SH-SY5Y (cell line): Measurements from ENCODE around the gene DUSP28.

Source experiments
- GATA2 ChIP-seq: IDR thresholded peaks from 2 replicates; pipeline ENCODE4 v1.6.1; 2011; ENCODE audit warnings: mild to moderate bottlenecking, low read depth, low read length
- GATA3 ChIP-seq: IDR thresholded peaks from 2 replicates; pipeline ENCODE4 v1.6.1; 2011; ENCODE audit warnings: low read depth, mild to moderate bottlenecking, low read length, moderate library complexity

DNA sequence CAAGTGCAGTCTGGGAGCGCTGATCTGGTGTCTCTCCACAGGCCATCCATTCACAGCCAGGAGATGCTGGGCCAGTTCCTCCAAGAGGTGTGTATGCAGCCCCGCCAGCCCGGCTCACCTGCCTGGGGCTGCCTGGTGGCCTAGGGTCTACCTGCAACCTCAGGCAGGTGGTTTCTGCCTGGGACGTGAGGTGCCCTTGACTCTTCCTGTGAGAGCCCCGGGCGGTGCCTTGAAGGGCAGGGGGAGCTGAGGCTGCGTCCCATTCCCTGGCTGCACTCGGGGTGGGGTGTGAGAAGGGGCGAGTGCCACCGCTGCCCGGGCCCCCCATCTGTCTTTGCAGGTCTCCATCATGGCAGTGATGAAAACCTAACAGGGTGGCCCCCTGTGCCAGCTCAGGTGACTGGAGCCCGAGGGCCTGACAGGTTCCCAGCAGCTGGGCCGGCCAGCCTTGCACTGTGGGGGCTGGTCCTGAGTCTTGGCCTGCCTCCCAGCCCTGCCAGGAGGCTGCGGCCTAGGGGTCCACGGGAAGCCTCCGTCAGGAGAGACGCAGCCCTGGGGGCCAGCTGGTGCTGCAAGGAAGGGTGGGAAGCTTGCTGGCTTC, 38.3 kb downstream of the DUSP28 start:
- TF ChIP-seq GATA2 (no peak), GATA3 (no peak)
